Inferior parietal cortex (tissue), 1 donor: ENCODE results near the gene TCF12.

Experiments used
- DNase-seq: peaks from one replicate; pipeline ENCODE4 v3.0.0-alpha.2; 2016; ENCODE audit errors: extremely low spot score

TCF12 gene

GRCh38 chr15:57048930-57049549 is 130.6 kb downstream of the TCF12 start:
- DNase-seq = no peak

DNA sequence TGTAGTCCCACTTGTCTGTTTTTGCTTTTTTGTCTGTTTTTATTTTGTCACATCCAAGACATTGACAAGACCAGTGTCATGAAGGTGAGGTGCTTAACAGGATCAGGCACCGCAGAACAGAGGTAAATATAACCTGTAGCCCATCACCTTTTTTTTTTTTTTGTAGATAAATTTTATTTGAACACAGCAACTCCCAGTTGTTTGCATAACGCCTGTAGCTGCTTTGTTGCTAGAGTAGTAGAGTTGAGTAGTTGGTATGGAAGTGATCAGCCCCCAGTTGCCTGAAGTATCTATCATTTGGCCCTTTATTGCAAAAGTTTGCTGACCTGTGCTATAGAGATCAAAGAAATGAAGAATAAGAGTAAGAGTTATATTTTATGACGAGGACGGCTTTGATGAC is 135.0 kb downstream of the TCF12 start:
- DNase-seq = no peak

DNA sequence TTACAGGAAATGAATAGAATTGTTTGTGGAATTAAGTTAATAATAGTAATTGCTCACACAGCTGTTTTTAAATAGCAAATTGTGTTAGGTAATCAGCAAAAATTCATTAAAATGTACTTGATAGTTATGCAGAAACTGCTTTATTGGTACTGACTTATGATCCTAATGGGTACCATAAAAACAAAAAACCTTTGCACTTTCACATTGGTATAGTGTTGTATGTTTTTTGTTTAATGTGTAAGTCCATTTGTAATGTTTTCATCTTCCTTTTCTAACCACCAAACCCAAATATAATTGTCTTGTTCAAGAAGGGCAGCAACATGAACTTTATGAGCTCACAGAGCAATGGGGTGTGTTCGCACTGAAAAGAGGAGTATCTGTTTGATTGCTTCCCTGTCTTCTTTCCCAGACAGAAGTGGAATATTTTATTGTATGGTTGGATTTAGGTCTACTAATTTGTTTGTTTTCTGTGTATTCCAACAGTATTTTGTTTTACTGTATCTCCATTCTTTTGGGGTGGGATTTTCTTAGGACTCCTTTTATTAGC is 135.8 kb downstream of the TCF12 start:
- DNase-seq = no peak

GRCh38 chr15:57056357-57056756 is 137.9 kb downstream of the TCF12 start:
- DNase-seq = no peak

GRCh38 chr15:57057134-57057930 is 138.9 kb downstream of the TCF12 start:
- DNase-seq = no peak

- no peak for DNase-seq
These were observed 140.7 kb downstream of the TCF12 start for GRCh38 chr15:57059026-57059660.

- no peak for DNase-seq
These were observed 142.4 kb downstream of the TCF12 start for GRCh38 chr15:57060799-57061198.

DNA sequence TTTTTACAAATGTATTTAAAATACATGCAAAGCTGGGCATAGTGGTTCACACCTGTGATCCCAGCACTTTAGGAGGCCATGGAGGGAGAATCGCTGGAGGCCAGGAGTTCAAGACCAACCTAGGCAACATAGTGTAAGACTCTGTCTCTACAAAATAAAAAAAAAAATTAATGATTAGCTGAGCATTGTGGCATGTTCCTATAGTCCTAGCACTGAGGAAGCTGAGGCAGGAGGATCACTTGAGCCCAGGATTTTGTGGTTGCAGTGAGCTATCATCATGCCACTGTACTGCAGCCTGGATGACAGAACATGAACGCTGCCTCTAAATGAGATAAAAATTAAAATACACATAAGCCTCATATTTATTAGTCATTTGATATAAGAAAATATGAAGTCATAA is 142.8 kb downstream of the TCF12 start:
- no peak for DNase-seq

GRCh38 chr15:57061696-57062095 is 143.3 kb downstream of the TCF12 start:
- DNase-seq = no peak

GRCh38 chr15:57064033-57064432 is 145.6 kb downstream of the TCF12 start:
- no peak for DNase-seq

DNA sequence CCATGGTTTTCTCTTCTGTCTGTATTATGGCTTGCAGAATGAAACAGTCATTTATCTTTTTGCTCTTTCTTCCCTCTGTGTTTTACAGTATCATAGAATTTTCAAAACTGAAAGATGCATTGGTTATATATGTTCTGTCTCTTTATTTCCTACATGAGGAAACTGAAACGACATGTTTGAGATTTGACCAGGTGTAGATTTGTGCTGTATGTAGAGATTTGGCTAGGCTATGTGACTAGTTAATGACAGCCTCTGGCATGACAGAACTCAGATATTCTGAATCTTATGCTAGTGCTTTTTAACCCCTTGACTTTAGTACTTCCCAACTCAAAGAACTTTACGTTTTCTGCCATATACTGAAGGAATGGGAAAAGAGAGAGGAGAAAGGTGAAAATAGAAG is 151.0 kb downstream of the TCF12 start:
- DNase-seq = no peak

- DNase-seq = no peak
These were observed 152.2 kb downstream of the TCF12 start for GRCh38 chr15:57070674-57071073.

- DNase-seq = peak; percentile 70
These were observed 161.0 kb downstream of the TCF12 start for GRCh38 chr15:57079446-57079845.

DNA sequence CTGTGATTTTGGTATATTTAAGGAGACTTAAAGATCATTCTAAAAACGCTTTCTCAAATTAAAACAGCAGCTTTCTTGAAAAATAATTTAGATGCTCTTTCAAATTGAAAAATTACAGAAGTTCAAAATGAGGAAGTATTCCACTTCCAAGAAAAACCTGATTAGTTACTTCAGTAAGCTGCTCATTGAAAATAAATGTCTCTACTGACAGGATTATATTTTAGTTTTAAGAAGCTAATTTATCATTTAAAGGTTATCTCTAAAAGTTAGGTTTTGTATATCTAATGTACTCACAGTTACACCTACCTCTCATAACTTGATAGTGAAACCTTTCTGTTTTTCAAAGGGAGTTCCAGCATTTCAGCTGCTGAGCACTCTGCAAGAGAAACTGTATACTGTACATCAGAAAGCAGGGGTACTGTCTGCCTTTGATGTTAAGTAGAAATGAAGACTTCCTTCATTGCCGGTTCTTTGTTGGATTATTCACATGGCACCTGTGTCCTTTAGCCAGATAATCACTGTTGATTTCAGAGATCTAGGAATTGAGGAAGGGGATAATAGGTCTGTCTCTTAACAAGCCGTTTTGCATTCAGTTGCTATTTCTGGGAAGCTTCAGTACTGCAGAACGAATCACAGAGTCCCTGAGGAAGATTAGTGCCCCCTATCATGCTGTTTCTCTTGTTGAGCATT is 161.6 kb downstream of the TCF12 start:
- no peak for DNase-seq

- no peak for DNase-seq
These were observed 163.7 kb downstream of the TCF12 start for GRCh38 chr15:57082054-57082728.

GRCh38 chr15:57084192-57084591 is 165.7 kb downstream of the TCF12 start:
- DNase-seq = no peak

GRCh38 chr15:57085267-57085666 is 166.8 kb downstream of the TCF12 start:
- no peak for DNase-seq

DNA sequence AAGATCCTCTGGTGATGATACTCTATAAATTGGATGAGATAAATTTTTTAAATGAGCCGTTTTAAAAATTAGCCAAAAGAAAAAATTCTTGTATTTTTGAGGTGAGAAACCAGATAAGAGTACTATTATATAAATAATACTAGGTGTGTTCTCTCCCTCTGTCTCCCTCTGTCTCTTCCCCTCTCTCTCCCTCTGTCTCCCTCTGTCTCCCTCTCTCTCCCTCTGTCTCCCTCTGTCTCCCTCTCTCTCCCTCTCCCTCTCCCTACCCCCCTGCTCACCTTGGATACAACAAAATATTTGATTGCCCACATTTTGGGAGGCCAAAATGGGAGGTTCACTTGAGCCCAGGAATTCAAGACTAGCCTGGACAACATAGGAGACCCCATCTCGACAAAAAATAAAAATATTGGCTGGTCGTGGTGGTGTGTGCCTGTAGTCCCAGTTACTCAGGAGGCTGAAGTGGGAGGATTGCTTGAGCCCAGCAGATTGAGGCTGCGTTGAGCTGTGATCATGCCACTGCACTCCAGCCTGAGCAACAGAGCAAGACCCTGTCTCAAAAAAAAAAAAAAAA is 168.5 kb downstream of the TCF12 start:
- no peak for DNase-seq

GRCh38 chr15:57089815-57090495 is 171.5 kb downstream of the TCF12 start:
- DNase-seq = no peak

DNA sequence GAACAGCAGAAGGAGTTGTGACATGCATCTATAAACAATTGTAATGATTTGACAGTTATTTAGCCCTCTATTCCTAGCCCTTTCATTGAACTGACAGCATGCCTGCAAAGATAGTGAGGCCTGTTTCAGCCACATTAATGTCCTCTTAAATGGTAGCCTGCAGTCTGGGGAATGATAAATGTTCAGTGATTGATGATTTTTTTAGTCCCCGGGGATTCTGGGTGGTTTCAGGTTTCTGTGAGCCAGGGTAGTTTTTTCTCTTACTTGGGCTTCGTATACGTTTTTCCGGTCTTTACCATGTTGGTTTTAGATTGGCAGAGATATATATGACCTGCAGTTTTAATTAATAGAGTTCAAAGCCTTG is 172.0 kb downstream of the TCF12 start:
- no peak for DNase-seq

DNA sequence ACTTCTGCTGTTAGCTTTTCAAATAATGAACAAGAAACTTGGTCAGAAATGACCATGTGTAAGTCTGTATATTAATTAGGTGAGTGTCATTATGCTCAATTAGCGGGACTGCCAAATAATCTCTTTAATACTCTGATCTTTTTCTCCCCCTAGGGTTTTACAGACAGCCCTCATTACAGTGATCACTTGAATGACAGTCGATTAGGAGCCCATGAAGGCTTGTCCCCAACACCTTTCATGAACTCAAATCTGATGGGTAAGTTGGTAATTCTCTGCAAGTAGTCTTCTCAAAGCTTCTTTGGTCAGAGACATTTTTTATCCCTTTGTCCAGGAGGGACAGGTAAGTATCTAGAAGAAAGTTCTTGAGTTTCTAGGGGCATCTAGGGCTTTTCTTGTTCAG is 173.2 kb downstream of the TCF12 start:
- no peak for DNase-seq
